DMS153 treated with DMSO at 0.1 percent for 48 hours (cell line): Measurements from ENCODE around the gene ANOS1.
A peak's percentile ranks its signal among the peaks of the same experiment; 100 is the strongest.
"Not testable (repeated sequence)": the region's sequence is repeated elsewhere in the genome, so short reads cannot be mapped to it uniquely, and the experiment has no call there.

Experiments used
- DNase-seq: peaks from one replicate; lab custom pipeline; 2025; ENCODE audit not compliant: unreplicated experiment; lab: John Stamatoyannopoulos, UW

Gene ANOS1

DNA sequence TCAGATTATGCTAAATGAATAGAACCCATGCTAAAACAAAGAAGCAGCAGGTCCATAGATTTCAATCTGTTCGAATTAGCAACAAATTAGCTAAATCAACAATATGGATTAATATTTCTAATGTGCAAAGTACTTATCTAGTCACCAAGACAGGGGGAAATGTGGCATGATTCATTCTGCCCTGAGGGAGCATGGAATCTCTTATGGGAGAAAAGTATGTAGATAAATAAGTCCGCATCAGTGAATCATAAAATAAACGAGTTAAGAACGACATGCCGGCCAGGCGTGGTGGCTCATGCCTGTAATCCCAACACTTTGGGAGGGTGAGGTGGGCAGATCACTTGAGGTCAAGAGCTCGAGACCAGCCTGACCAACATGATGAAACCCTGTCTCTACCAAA, 102.1 kb downstream of the ANOS1 start:
- DNase-seq: no peak

GRCh38 chrX:8627796-8628195, 104.1 kb downstream of the ANOS1 start:
- no peak for DNase-seq

GRCh38 chrX:8607326-8607725, 124.6 kb downstream of the ANOS1 start:
- DNase-seq: no peak

- DNase-seq: no peak
These were observed 127.8 kb downstream of the ANOS1 start for GRCh38 chrX:8604131-8604530.

- no peak for DNase-seq
These were observed 140.4 kb downstream of the ANOS1 start for GRCh38 chrX:8591501-8591900.

GRCh38 chrX:8586953-8587352, 145.0 kb downstream of the ANOS1 start:
- no peak for DNase-seq

- DNase-seq: no peak
These were observed 152.3 kb downstream of the ANOS1 start for GRCh38 chrX:8579602-8580001.

DNA sequence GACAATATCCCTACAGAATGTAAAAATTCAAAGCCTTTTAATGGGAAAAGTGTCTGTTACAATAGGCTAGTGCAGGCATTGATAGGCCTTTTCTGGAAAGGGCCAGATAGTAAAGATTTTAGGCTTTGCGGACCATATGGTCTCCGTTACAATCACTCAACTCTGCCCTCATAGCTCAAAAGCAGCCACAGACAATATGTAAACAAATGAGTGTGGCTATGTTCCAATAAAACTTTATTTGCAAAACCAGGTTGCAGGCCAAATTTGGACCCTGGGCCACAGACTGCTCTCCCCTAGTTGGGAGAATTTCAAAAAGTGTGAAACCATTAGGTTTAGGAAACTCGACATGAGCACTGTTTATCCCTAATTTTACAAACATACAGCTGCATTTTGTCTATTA, 155.1 kb downstream of the ANOS1 start:
- no peak for DNase-seq

GRCh38 chrX:8565729-8566128, 166.2 kb downstream of the ANOS1 start:
- DNase-seq: no peak

DNA sequence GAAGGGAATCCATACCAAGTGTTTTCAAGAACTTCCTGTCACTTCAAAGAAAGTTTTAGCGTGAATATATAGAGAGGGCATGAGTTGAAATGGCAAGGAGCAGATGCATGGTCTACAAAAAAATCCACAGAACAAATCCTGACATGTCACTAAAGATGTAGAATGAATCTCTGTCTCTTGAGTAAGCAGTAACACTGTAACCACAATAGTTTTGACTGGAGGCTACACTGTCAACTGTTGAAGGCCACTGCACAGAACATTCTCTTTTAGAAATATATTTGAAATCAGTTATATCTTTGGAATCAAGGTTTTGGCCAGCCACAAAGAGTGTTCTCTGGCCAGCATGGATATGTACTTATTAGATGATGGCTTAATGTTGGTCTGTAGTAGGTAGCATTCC, 183.5 kb downstream of the ANOS1 start:
- no peak for DNase-seq

DNA sequence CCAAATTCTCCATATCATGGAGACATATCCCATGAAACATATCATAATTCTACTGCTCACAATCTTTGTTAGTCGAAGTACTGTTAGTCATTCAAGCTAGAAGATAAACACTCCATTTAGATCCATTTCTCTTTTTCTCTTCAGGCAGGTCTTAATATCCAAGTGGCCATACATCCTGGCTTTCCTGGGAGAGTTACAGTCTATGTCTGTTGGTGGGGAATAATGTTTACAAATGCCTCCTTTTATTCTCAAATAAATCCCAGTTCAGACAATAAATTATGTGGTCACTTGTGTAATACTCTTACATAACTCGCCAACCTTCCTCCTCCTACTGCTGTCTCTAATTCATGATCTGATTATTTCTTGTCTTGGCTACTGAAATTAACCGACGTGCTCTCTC, 185.2 kb downstream of the ANOS1 start:
- no peak for DNase-seq

- no peak for DNase-seq
These were observed 211.1 kb downstream of the ANOS1 start for GRCh38 chrX:8520791-8521190.

DNA sequence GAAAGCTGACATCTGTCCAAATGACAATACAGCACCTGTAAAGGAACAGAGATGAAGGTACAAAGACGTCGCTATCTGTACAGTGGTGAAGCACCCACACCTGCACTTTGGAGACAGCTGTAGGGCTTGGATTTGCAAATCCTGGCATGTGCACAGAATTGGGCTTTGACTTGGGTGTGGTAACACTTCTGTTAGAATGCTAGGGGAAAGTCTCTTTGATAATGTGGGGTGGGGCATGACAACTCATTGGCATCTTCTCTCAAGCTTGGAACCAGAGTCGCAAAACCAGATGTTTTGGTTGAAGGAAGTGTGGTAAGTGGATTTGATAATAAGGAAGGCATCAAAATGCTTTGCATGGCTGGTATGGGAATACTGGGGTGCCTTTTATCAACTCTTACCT, 211.8 kb downstream of the ANOS1 start:
- no peak for DNase-seq

- DNase-seq: no peak
These were observed 227.5 kb downstream of the ANOS1 start for GRCh38 chrX:8504451-8504850.

DNA sequence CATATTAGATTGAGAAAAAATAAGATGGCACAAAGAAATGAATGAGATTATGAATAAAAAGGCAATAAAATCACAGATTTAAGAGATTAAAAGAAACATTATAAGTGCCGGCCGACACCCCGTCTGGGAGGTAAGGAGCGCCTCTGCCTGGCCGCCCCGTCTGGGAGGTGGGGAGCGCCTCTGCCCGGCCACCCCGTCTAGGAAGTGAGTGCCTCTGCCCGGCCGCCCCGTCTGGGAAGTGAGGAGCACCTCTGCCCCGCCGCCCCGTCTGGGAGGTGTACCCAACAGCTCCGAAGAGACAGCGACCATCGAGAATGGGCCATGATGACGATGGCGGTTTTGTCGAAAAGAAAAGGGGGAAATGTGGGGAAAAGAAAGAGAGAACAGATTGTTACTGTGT, 229.8 kb downstream of the ANOS1 start:
- not testable (repeated sequence) for DNase-seq

GRCh38 chrX:8500203-8500602, 231.7 kb downstream of the ANOS1 start:
- DNase-seq: no peak

GRCh38 chrX:8495036-8495435, 236.9 kb downstream of the ANOS1 start:
- DNase-seq: not testable (repeated sequence)

DNA sequence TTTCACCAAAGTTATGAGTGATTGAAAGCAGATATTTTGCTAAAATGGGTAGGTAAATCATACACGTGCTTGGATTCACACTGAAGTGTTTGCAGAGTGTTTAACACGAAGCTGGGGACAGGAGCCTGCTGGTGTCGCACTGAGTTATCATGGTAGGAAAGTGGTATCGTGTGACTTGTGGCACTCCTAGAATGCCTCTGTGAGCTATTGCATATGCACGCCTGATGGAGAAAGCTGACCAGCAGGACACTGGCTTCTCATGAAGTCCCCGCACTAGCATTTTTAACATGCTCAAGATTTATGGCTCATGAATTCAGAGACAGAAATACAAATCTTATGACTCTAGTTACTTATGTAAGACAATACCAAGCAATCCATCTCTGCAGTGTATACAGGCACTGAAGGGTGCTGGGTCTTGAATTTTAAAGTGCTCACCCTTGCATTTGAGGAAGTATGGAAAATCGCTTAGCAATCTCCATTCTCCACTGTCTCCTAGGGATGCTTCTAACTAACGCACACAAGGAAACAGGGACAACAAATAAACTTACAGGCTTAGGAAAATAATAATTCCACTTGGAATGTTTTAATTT, 247.5 kb downstream of the ANOS1 start:
- peak; percentile 22 for DNase-seq
